Esophagus muscularis mucosa (tissue), 4 donors: Measurements from ENCODE around the gene HDAC4. TPM values are rescaled to one million over a fixed set of nuclear protein-coding genes. Genes with fewer than 3 reads are reported as not detected.

ENCODE experiments used
- DNase-seq: peaks from one replicate; pipeline ENCODE4 v3.0.0-alpha.2; 2017; ENCODE audit errors: extremely low spot score
- H3K27ac ChIP-seq, 4 donors: fragments of 200-600 bp; sonication (generic); replicated peaks in 1 of 4; 1 replicate in 3 of 4; 2 replicates in 1 of 4; pipeline ENCODE4 v1.5.1; 2016 to 2019; ENCODE audit warnings: mild to moderate bottlenecking in 1 of 4
- H3K27me3 ChIP-seq, 4 donors: fragments of 200-600 bp; sonication (generic); one replicate each; pipeline versions ENCODE4 v1.5.1 to v1.6.0; 2016 to 2019
- H3K36me3 ChIP-seq, 4 donors: fragments of 200-600 bp; sonication (generic); one replicate each; pipeline ENCODE4 v1.5.1; 2016 to 2019
- H3K4me1 ChIP-seq, 4 donors: fragments of 200-600 bp; sonication (generic); one replicate each; pipeline ENCODE4 v1.5.1; 2016 to 2019
- H3K4me3 ChIP-seq, 4 donors: fragments of 200-600 bp; sonication (generic); 1 replicate in 2 of 4; 2 replicates in 2 of 4; pipeline ENCODE4 v1.5.1; 2016 to 2019; ENCODE audit warnings: mild to moderate bottlenecking in 4 of 4, moderate library complexity in 1 of 4
- H3K9me3 ChIP-seq, 4 donors: fragments of 200-600 bp; sonication (generic); 1 replicate in 3 of 4; 2 replicates in 1 of 4; pipeline ENCODE4 v1.5.1; 2016 to 2019
- EP300 ChIP-seq: sonication (generic); formaldehyde crosslinking; IDR thresholded peaks from one replicate; pipeline ENCODE4 v1.6.1; 2017; ENCODE audit warnings: antibody characterized with exemption
- POLR2A ChIP-seq: fragments of 450-650 bp; IDR thresholded peaks from one replicate; pipeline ENCODE4 v1.6.1; 2017; ENCODE audit warnings: antibody characterized with exemption, moderate library complexity, mild to moderate bottlenecking, low read depth
- POLR2AphosphoS5 ChIP-seq, 2 donors: sonication (generic); formaldehyde crosslinking; IDR thresholded peaks; one replicate each; pipeline ENCODE4 v1.6.1; 2017; ENCODE audit warnings: antibody characterized with exemption in 2 of 2
- WGBS: methylation state at CpG from one replicate; pipeline ENCODE4 v1.1.5; 2018; 5-methylcytosine and 5-hydroxymethylcytosine counted together
- intact Hi-C: fragments of 100-400 bp; cut with DNase I; formaldehyde crosslinking; loops from one replicate; pipeline ENCODE4 v1.15.1; 2023
- total RNA-seq, 4 donors: library from RNA; depleted of rRNA; stranded (reverse); fragments of >200 nt; gene quantifications; one replicate each; pipeline versions ENCODE4 v1.1.0 to v1.2.1, GENCODE V29; 2016
- TF ChIP-seq, protein P1 (sequence below), 3 experiments: fragments of 200-600 bp in 2 of 3; fragments of 450-650 bp in 1 of 3; sonication (generic) in 2 of 3; IDR thresholded peaks; one replicate each; pipeline ENCODE4 v1.5.1; 2017 to 2019; ENCODE audit warnings: antibody characterized with exemption in 3 of 3, mild to moderate bottlenecking in 2 of 3, moderate library complexity in 1 of 3

HDAC4 gene
- total RNA-seq, 4 donors from 2014 or later, result 59.4 to 119 (median 76.1) TPM

DNA sequence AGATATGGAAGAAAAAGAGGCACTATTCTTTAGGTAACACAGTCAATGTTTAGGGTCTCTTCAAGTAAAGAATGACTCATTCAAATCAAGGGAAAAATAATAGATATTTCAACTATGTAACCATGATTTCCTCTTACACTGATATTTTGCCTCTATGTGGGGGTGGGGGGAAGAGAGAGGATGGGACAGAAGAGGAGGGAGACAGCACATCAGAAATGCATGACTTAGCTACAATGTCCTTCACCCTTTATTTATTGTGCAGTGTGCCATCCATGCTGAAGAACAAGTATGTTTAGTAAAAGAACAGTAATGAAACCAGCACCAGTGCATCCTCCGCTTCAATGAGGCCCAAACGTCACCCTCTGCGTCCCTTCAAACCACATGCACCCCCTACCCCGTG lies 204.8 kb downstream of the HDAC4 start:
- TF ChIP-seq, protein P1, sequence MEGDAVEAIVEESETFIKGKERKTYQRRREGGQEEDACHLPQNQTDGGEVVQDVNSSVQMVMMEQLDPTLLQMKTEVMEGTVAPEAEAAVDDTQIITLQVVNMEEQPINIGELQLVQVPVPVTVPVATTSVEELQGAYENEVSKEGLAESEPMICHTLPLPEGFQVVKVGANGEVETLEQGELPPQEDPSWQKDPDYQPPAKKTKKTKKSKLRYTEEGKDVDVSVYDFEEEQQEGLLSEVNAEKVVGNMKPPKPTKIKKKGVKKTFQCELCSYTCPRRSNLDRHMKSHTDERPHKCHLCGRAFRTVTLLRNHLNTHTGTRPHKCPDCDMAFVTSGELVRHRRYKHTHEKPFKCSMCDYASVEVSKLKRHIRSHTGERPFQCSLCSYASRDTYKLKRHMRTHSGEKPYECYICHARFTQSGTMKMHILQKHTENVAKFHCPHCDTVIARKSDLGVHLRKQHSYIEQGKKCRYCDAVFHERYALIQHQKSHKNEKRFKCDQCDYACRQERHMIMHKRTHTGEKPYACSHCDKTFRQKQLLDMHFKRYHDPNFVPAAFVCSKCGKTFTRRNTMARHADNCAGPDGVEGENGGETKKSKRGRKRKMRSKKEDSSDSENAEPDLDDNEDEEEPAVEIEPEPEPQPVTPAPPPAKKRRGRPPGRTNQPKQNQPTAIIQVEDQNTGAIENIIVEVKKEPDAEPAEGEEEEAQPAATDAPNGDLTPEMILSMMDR (IDR thresholded peaks at IDR 0.05), result no peak
- no peak for TF ChIP-seq EP300
- 86% methylated on average over 4 of the region's 4 CpGs for WGBS

DNA sequence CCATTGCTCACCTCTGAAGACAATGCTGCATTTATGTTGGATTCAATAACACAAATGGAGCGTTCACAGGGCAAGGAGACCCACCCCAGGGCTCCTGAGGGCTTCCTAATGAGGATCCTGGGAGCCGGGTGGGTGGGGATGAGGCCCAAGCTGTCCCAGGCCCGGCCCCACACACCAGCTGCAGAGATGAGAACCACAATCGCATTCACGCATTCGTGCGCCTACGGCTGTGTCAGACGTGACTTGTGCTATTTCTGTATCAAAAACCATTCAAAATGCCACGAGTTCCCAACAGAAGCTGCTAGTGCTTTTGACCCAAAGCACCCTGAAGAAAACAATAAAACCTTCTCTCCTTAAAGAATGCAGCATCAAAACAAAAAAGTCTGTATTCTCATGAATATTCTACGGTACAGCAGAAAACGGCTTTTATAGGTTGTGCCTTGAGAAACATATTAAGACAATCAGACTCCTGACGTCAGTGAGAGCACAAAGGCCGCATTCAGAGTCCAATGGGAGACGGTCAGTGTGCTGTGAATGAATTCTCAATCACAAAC lies 205.4 kb downstream of the HDAC4 start:
- H3K27me3 ChIP-seq, result no peaks in the 10 kb centered on the region
- peaks cover 4 to 75% (median 50%) of the 10 kb centered on the region in 4 donors for H3K4me1 ChIP-seq
- H3K27ac ChIP-seq, result peak overlapping the region in 3 of 4 donors; percentile 17 to 48 (median 30)
- WGBS, result 74% methylated on average over 15 of the region's 15 CpGs
- no peaks in the 10 kb centered on the region for H3K9me3 ChIP-seq
- intact Hi-C loops, result no loop called here
- H3K36me3 ChIP-seq, result peaks cover 0 to 29% (median 19%) of the 10 kb centered on the region in 4 donors
- TF ChIP-seq EP300, result no peak
- TF ChIP-seq POLR2A, result no peak
- TF ChIP-seq, protein P1 (IDR thresholded peaks at IDR 0.05), result no peak
- TF ChIP-seq POLR2AphosphoS5 (IDR thresholded peaks at IDR 0.05), result no peak
- no peak overlapping the region for H3K4me3 ChIP-seq
- DNase-seq, result no peak

More for the DNA sequence above, 204.8 kb downstream of the HDAC4 start:
- H3K36me3 ChIP-seq, result peaks cover 0 to 29% (median 19%) of the 10 kb centered on the region in 4 donors
- no peaks in the 10 kb centered on the region for H3K27me3 ChIP-seq
- H3K4me3 ChIP-seq, result no peak overlapping the region
- no peak for DNase-seq
- H3K9me3 ChIP-seq, result no peaks in the 10 kb centered on the region
- peak overlapping the region in 2 of 4 donors; percentile 22 to 85 for H3K27ac ChIP-seq
- intact Hi-C loops, result no loop called here
- peaks cover 9 to 76% (median 54%) of the 10 kb centered on the region in 4 donors for H3K4me1 ChIP-seq

DNA sequence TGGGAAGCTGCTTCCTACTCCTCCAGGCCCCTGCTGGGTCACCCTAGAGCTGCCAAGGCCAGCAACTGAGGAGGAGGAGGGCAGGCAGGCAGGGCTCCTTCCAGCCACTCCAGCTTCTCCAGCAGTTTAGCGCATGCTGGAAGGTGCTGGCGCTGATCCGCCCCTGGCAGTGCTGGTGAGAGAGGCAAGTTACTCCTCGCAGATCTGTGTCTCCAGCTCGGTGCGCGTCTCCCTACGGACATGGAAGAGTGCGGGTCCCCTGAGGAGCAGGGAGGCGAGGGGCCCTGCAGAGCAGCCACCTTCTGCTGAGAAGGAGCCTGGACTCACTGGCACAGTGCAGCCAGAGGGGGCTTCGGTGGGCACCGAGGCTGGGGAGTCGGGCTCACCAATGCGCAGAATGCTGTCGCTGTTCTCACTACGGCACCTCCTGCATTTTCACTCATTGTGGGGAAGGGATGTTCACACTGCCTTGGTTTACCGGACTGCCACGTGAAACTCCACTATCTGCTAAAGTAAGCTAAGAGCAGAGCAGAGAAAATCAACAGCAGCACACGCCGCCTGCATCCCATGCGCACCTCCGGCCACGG lies 206.0 kb downstream of the HDAC4 start:
- Histone ChIP-seq H3K4me1 (peaks cover 4 to 75% (median 45%) of the 10 kb centered on the region in 4 donors), H3K4me3 (no peak overlapping the region), H3K9me3 (no peaks in the 10 kb centered on the region), H3K27me3 (no peaks in the 10 kb centered on the region), H3K27ac (peak overlapping the region; percentile 17 to 48 (median 28)), H3K36me3 (peaks cover 1 to 33% (median 24%) of the 10 kb centered on the region in 4 donors)
- intact Hi-C loops, result loop anchor here (5.0 kb wide), 1 partner anchor 38 kb away; no protein-coding TSS in a partner anchor
- WGBS, result 93% methylated on average over 14 of the region's 23 CpGs
- DNase-seq, result no peak
- no peak for TF ChIP-seq POLR2AphosphoS5 (IDR thresholded peaks at IDR 0.05)
- TF ChIP-seq EP300, result no peak
- no peak for TF ChIP-seq POLR2A
- TF ChIP-seq, protein P1 (IDR thresholded peaks at IDR 0.05), result no peak

DNA sequence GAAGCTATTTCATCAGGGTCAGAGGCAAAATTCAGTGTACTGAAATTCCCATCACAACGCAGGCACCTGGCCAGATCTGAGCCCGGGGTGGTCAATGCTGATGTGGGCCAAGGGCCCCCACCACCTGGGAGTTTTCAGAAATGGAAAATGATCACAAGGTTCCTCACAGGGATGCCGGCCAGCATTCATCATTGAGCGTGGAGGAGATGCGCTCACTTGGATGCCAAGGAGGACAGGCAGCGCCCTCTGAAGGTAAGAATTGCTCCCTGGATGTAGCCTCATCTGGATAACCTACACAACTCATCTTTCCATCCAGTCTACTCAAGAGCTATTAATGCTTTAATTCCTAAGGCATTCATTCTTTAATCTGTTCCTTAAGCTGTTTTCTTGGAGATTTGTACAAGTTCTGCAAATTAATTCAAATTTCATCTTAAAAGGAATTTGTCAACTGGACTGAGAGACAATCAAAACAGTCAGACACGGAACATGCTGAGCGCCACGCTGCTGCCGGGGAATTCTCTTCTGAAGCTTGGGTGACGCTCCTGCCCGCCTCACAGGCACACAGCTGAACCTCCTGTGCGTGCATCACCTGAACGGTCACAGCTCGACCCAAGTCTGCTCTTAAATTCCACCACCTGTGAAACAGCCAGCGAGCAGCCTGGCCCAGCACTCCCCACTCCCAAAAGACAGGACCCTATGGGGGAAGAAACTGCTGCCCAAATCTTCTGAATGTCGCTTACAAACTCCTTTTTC lies 206.7 kb downstream of the HDAC4 start:
- no peak for DNase-seq
- Histone ChIP-seq H3K36me3 (peaks cover 8 to 40% (median 31%) of the 10 kb centered on the region in 4 donors), H3K27me3 (no peaks in the 10 kb centered on the region), H3K27ac (peak overlapping the region; percentile 30 to 48 (median 31)), H3K9me3 (no peaks in the 10 kb centered on the region), H3K4me3 (no peak overlapping the region), H3K4me1 (peaks cover 4 to 68% (median 38%) of the 10 kb centered on the region in 4 donors)
- 76% methylated on average over 16 of the region's 17 CpGs for WGBS
- no peak for TF ChIP-seq POLR2AphosphoS5 (IDR thresholded peaks at IDR 0.05)
- TF ChIP-seq, protein P1 (IDR thresholded peaks at IDR 0.05), result peak; percentile 12 to 27 (median 18)
- intact Hi-C loops, result loop anchor here (5.0 kb wide), 1 partner anchor 37 kb away; no protein-coding TSS in a partner anchor
